ENCODE data around the gene CD93. TPM values are rescaled to one million over a fixed set of nuclear protein-coding genes. Genes with fewer than 3 reads are reported as not detected.

Gene CD93
- total RNA-seq, 6 experiments from 2014 or later, result not detected

- Mint-ChIP-seq H3K36me3 (ENCODE audit: low read depth) (no peaks in the 10 kb centered on the region), H3K4me1 (ENCODE audit: low read depth) (no peaks in the 10 kb centered on the region), H3K9me3 (no peaks in the 10 kb centered on the region), H3K27ac (no peak overlapping the region), H3K4me3 (no peak overlapping the region), H3K27me3 (ENCODE audit: insufficient read depth) (peaks cover 11% of the 10 kb centered on the region)
- no peak for TF ChIP-seq CTCF (IDR thresholded peaks at IDR 0.05)
- no peak for DNase-seq
These were observed 13.1 kb downstream of the CD93 start for GRCh38 chr20:23072892-23073586.

- Mint-ChIP-seq H3K27ac (no peak overlapping the region), H3K27me3 (ENCODE audit: insufficient read depth) (peaks cover 13% of the 10 kb centered on the region), H3K36me3 (ENCODE audit: low read depth) (no peaks in the 10 kb centered on the region), H3K9me3 (no peaks in the 10 kb centered on the region), H3K4me3 (no peak overlapping the region), H3K4me1 (ENCODE audit: low read depth) (no peaks in the 10 kb centered on the region)
- DNase-seq, result no peak
- no peak for TF ChIP-seq CTCF (IDR thresholded peaks at IDR 0.05)
These were observed 14.1 kb downstream of the CD93 start for GRCh38 chr20:23071996-23072395.

- no peaks in the 10 kb centered on the region for H3K4me1 Mint-ChIP-seq (ENCODE audit: low read depth)
- no peak for TF ChIP-seq CTCF (IDR thresholded peaks at IDR 0.05)
- DNase-seq, result no peak
- no peak overlapping the region for H3K27ac Mint-ChIP-seq
- H3K36me3 Mint-ChIP-seq (ENCODE audit: low read depth), result no peaks in the 10 kb centered on the region
- no peaks in the 10 kb centered on the region for H3K9me3 Mint-ChIP-seq
- no peak overlapping the region for H3K4me3 Mint-ChIP-seq
- H3K27me3 Mint-ChIP-seq (ENCODE audit: insufficient read depth), result peaks cover 12% of the 10 kb centered on the region
These were observed 14.7 kb downstream of the CD93 start for GRCh38 chr20:23071398-23071797.

GRCh38 chr20:23069108-23069507 lies 17.0 kb downstream of the CD93 start:
- Mint-ChIP-seq H3K27me3 (ENCODE audit: insufficient read depth) (peaks cover 15% of the 10 kb centered on the region), H3K4me3 (no peak overlapping the region), H3K4me1 (ENCODE audit: low read depth) (no peaks in the 10 kb centered on the region), H3K27ac (no peak overlapping the region), H3K36me3 (ENCODE audit: low read depth) (no peaks in the 10 kb centered on the region), H3K9me3 (no peaks in the 10 kb centered on the region)
- TF ChIP-seq CTCF (IDR thresholded peaks at IDR 0.05), result no peak
- no peak for DNase-seq

GRCh38 chr20:23068283-23068682 lies 17.8 kb downstream of the CD93 start:
- no peak for DNase-seq
- Mint-ChIP-seq H3K9me3 (no peaks in the 10 kb centered on the region), H3K27me3 (ENCODE audit: insufficient read depth) (peaks cover 15% of the 10 kb centered on the region), H3K4me1 (ENCODE audit: low read depth) (no peaks in the 10 kb centered on the region), H3K36me3 (ENCODE audit: low read depth) (no peaks in the 10 kb centered on the region), H3K27ac (no peak overlapping the region), H3K4me3 (no peak overlapping the region)
- no peak for TF ChIP-seq CTCF (IDR thresholded peaks at IDR 0.05)

Data from HFFc6 (cell line).